Smooth muscle cell (in vitro differentiated cells): ENCODE results near the gene GABRG2. TPM values are rescaled to one million over a fixed set of nuclear protein-coding genes. Genes with fewer than 3 reads are reported as not detected.

Experiments
- DNase-seq: peaks from one replicate; lab custom pipeline; 2025; ENCODE audit not compliant: unreplicated experiment; lab: John Stamatoyannopoulos, UW
- H2AFZ ChIP-seq: fragments of 200-600 bp; sonication (generic); 2 replicates; pipeline ENCODE4 v1.6.0; 2016; ENCODE audit warnings: antibody characterized with exemption, low read depth, mild to moderate bottlenecking
- H3F3A ChIP-seq: fragments of 200-600 bp; sonication (generic); 2 replicates; pipeline ENCODE4 v1.6.0; 2017; ENCODE audit warnings: antibody characterized with exemption, low read depth
- H3K27ac ChIP-seq: fragments of 200-600 bp; sonication (generic); 2 replicates; pipeline ENCODE4 v1.5.1; 2016; ENCODE audit warnings: low read depth, mild to moderate bottlenecking
- H3K27me3 ChIP-seq: fragments of 200-600 bp; sonication (generic); 2 replicates; pipeline ENCODE4 v1.6.1; 2016; ENCODE audit warnings: low read depth, mild to moderate bottlenecking
- H3K36me3 ChIP-seq: fragments of 200-600 bp; sonication (generic); 2 replicates; pipeline ENCODE4 v1.5.1; 2016; ENCODE audit warnings: low read depth
- H3K4me1 ChIP-seq: fragments of 200-600 bp; sonication (generic); 2 replicates; pipeline ENCODE4 v1.5.1; 2016; ENCODE audit warnings: low read depth
- H3K4me2 ChIP-seq: fragments of 200-600 bp; sonication (generic); 2 replicates; pipeline ENCODE4 v1.6.0; 2016; ENCODE audit warnings: mild to moderate bottlenecking
- H3K4me3 ChIP-seq: fragments of 200-600 bp; sonication (generic); 2 replicates; pipeline ENCODE4 v1.5.1; 2016; ENCODE audit warnings: mild to moderate bottlenecking
- H3K79me2 ChIP-seq: fragments of 200-600 bp; sonication (generic); 2 replicates; pipeline ENCODE4 v1.6.0; 2016; ENCODE audit warnings: low read depth, mild to moderate bottlenecking
- H3K9ac ChIP-seq: fragments of 200-600 bp; sonication (generic); 2 replicates; pipeline ENCODE4 v1.6.0; 2016; ENCODE audit warnings: low read depth
- H3K9me3 ChIP-seq: fragments of 200-600 bp; sonication (generic); replicated peaks from 2 replicates; pipeline ENCODE4 v1.5.1; 2016; ENCODE audit warnings: low read depth
- H4K20me1 ChIP-seq: fragments of 200-600 bp; sonication (generic); 2 replicates; pipeline ENCODE4 v1.6.0; 2016; ENCODE audit warnings: low read depth
- CTCF ChIP-seq: fragments of 200-600 bp; sonication (generic); IDR thresholded peaks from 2 replicates; pipeline ENCODE4 v1.5.1; 2017; ENCODE audit warnings: borderline replicate concordance, mild to moderate bottlenecking, antibody characterized with exemption; ENCODE audit not compliant: insufficient read depth, poor library complexity, severe bottlenecking
- WGBS: methylation state at CpG from one replicate; pipeline ENCODE4 v1.1.7; 2016; ENCODE audit warnings: low lambda C conversion rate; 5-methylcytosine and 5-hydroxymethylcytosine counted together
- polyA plus RNA-seq: library from polyadenylated mRNA; unstranded; fragments of >200 nt; fragmentation: Nextera tagmentation; extraction: Ambion mirVana; gene quantifications from 2 replicates; pipeline ENCODE4 v1.2.1, GENCODE V29; 2016
- total RNA-seq: library from RNA; depleted of rRNA; stranded (reverse); fragments of >200 nt; gene quantifications from 2 replicates; pipeline ENCODE4 v1.2.3, GENCODE V29; 2014

GABRG2 gene
- total and polyA plus RNA-seq, 2 experiments from 2014 or later = not detected

GRCh38 chr5:162096448-162096847, 28.9 kb downstream of the GABRG2 start:
- Histone ChIP-seq H3K9ac (no peak overlapping the region), H3K4me3 (no peak overlapping the region), H3K36me3 (no peaks in the 10 kb centered on the region), H3K9me3 (no peaks in the 10 kb centered on the region), H4K20me1 (no peaks in the 10 kb centered on the region), H3K79me2 (no peaks in the 10 kb centered on the region), H3F3A (no peaks in the 10 kb centered on the region), H3K27me3 (no peaks in the 10 kb centered on the region), H3K4me1 (no peaks in the 10 kb centered on the region), H3K4me2 (no peak overlapping the region), H3K27ac (no peak overlapping the region), H2AFZ (no peak overlapping the region)
- 69% methylated on average over 2 of the region's 2 CpGs for WGBS
- DNase-seq = no peak
- no peak for TF ChIP-seq CTCF

GRCh38 chr5:162107591-162107990, 40.0 kb downstream of the GABRG2 start:
- Histone ChIP-seq H3K9ac (no peak overlapping the region), H4K20me1 (no peaks in the 10 kb centered on the region), H3F3A (no peaks in the 10 kb centered on the region), H3K79me2 (no peaks in the 10 kb centered on the region), H3K4me3 (no peak overlapping the region), H3K27me3 (no peaks in the 10 kb centered on the region), H3K9me3 (no peaks in the 10 kb centered on the region), H3K4me1 (no peaks in the 10 kb centered on the region), H3K27ac (no peak overlapping the region), H2AFZ (no peak overlapping the region), H3K36me3 (no peaks in the 10 kb centered on the region), H3K4me2 (no peak overlapping the region)
- DNase-seq = no peak
- TF ChIP-seq CTCF = no peak
- 83% methylated on average over 2 of the region's 2 CpGs for WGBS

GRCh38 chr5:162119801-162120200, 52.2 kb downstream of the GABRG2 start:
- no peak for TF ChIP-seq CTCF
- H3F3A ChIP-seq = no peaks in the 10 kb centered on the region
- H3K27ac ChIP-seq = no peak overlapping the region
- H3K4me1 ChIP-seq = no peaks in the 10 kb centered on the region
- H3K79me2 ChIP-seq = no peaks in the 10 kb centered on the region
- no peaks in the 10 kb centered on the region for H3K36me3 ChIP-seq
- no peaks in the 10 kb centered on the region for H3K27me3 ChIP-seq
- no peaks in the 10 kb centered on the region for H4K20me1 ChIP-seq
- no peaks in the 10 kb centered on the region for H3K9me3 ChIP-seq
- no peak overlapping the region for H3K4me2 ChIP-seq
- 75% methylated on average over 3 of the region's 3 CpGs for WGBS
- no peak for DNase-seq
- H3K4me3 ChIP-seq = no peak overlapping the region
- no peak overlapping the region for H2AFZ ChIP-seq
- no peak overlapping the region for H3K9ac ChIP-seq

GRCh38 chr5:162128117-162128516, 60.5 kb downstream of the GABRG2 start:
- H3F3A ChIP-seq = no peaks in the 10 kb centered on the region
- H3K4me2 ChIP-seq = no peak overlapping the region
- no peak overlapping the region for H2AFZ ChIP-seq
- peaks cover 2% of the 10 kb centered on the region for H3K4me1 ChIP-seq
- H3K36me3 ChIP-seq = no peaks in the 10 kb centered on the region
- no peaks in the 10 kb centered on the region for H3K9me3 ChIP-seq
- no peaks in the 10 kb centered on the region for H4K20me1 ChIP-seq
- DNase-seq = no peak
- no peaks in the 10 kb centered on the region for H3K27me3 ChIP-seq
- TF ChIP-seq CTCF = no peak
- WGBS = 30% methylated on average over 2 of the region's 2 CpGs
- H3K9ac ChIP-seq = no peak overlapping the region
- no peak overlapping the region for H3K27ac ChIP-seq
- no peaks in the 10 kb centered on the region for H3K79me2 ChIP-seq
- H3K4me3 ChIP-seq = no peak overlapping the region
